Parathyroid adenoma (tissue), 2 donors: Measurements from ENCODE around the gene MCM9.

Experiments used
- H2AFZ ChIP-seq: fragments of 300-600 bp; sonication (generic); one replicate; pipeline ENCODE4 v1.7.0; 2017; ENCODE audit warnings: antibody characterized with exemption, mild to moderate bottlenecking
- H3K27ac ChIP-seq: fragments of 300-600 bp; sonication (generic); one replicate; pipeline ENCODE4 v1.7.0; 2017
- H3K27me3 ChIP-seq: fragments of 300-600 bp; sonication (generic); one replicate; pipeline ENCODE4 v1.7.0; 2017; ENCODE audit warnings: low read length; ENCODE audit not compliant: control insufficient read depth, insufficient read depth
- H3K36me3 ChIP-seq: fragments of 300-600 bp; sonication (generic); one replicate; pipeline ENCODE4 v1.7.0; 2017; ENCODE audit warnings: low read length; ENCODE audit not compliant: control insufficient read depth, insufficient read depth
- H3K4me1 ChIP-seq: fragments of 300-600 bp; sonication (generic); one replicate; pipeline ENCODE4 v1.7.0; 2017; ENCODE audit warnings: control low read depth
- H3K4me2 ChIP-seq: fragments of 300-600 bp; sonication (generic); one replicate; pipeline ENCODE4 v1.7.0; 2017; ENCODE audit warnings: low read length
- H3K4me3 ChIP-seq: fragments of 300-600 bp; sonication (generic); one replicate; pipeline ENCODE4 v1.7.0; 2017; ENCODE audit warnings: low read depth, low read length
- H3K79me2 ChIP-seq: fragments of 300-600 bp; sonication (generic); one replicate; pipeline ENCODE4 v1.7.0; 2017; ENCODE audit warnings: control low read depth
- H3K9ac ChIP-seq: fragments of 300-600 bp; sonication (generic); one replicate; pipeline ENCODE4 v1.7.0; 2017; ENCODE audit warnings: mild to moderate bottlenecking
- H3K9me3 ChIP-seq: fragments of 300-600 bp; sonication (generic); one replicate; pipeline ENCODE4 v1.7.0; 2017; ENCODE audit warnings: low read length; ENCODE audit not compliant: control insufficient read depth
- CTCF ChIP-seq: fragments of 300-600 bp; sonication (generic); IDR thresholded peaks from one replicate; pipeline ENCODE4 v1.7.0; 2017; ENCODE audit warnings: antibody characterized with exemption, mild to moderate bottlenecking
- donor health status: primary hyperparathyroidism.

Gene MCM9

GRCh38 chr6:118935978-118936703 is 1.2 kb upstream of the MCM9 start:
- no peak overlapping the region for H3K4me2 ChIP-seq
- H3K9me3 ChIP-seq = no peaks in the 10 kb centered on the region
- H2AFZ ChIP-seq = peak overlapping the region; percentile 100
- H3K36me3 ChIP-seq = no peaks in the 10 kb centered on the region
- peaks cover 7% of the 10 kb centered on the region for H3K4me1 ChIP-seq
- no peak overlapping the region for H3K27ac ChIP-seq
- no peak overlapping the region for H3K9ac ChIP-seq
- H3K27me3 ChIP-seq = no peaks in the 10 kb centered on the region
- peaks cover 6% of the 10 kb centered on the region for H3K79me2 ChIP-seq
- H3K4me3 ChIP-seq = no peak overlapping the region
- no peak for TF ChIP-seq CTCF

GRCh38 chr6:118935331-118935668 is 341 bp upstream of the MCM9 start:
- H3K4me3 ChIP-seq = peak overlapping the region; percentile 95
- peak overlapping the region; percentile 100 for H2AFZ ChIP-seq
- H3K27ac ChIP-seq = peak overlapping the region; percentile 94
- peak overlapping the region; percentile 8 for H3K9ac ChIP-seq
- peak overlapping the region; percentile 79 for H3K4me2 ChIP-seq
- no peaks in the 10 kb centered on the region for H3K36me3 ChIP-seq
- peaks cover 6% of the 10 kb centered on the region for H3K79me2 ChIP-seq
- H3K9me3 ChIP-seq = no peaks in the 10 kb centered on the region
- H3K4me1 ChIP-seq = peaks cover 7% of the 10 kb centered on the region
- H3K27me3 ChIP-seq = no peaks in the 10 kb centered on the region
- no peak for TF ChIP-seq CTCF

- peaks cover 3% of the 10 kb centered on the region for H3K79me2 ChIP-seq
- peak overlapping the region; percentile 82 for H2AFZ ChIP-seq
- no peaks in the 10 kb centered on the region for H3K27me3 ChIP-seq
- TF ChIP-seq CTCF = no peak
- H3K4me3 ChIP-seq = peak overlapping the region; percentile 95
- H3K27ac ChIP-seq = no peak overlapping the region
- H3K4me1 ChIP-seq = peaks cover 7% of the 10 kb centered on the region
- H3K36me3 ChIP-seq = no peaks in the 10 kb centered on the region
- peak overlapping the region; percentile 94 for H3K4me2 ChIP-seq
- no peaks in the 10 kb centered on the region for H3K9me3 ChIP-seq
- no peak overlapping the region for H3K9ac ChIP-seq
Observed at GRCh38 chr6:118933855-118934460, 1.0 kb downstream of the MCM9 start.

GRCh38 chr6:118932421-118932820 is 2.5 kb downstream of the MCM9 start:
- Histone ChIP-seq H3K4me3 (no peak overlapping the region), H3K27me3 (no peaks in the 10 kb centered on the region), H3K4me2 (no peak overlapping the region), H2AFZ (no peak overlapping the region), H3K36me3 (no peaks in the 10 kb centered on the region), H3K9me3 (no peaks in the 10 kb centered on the region), H3K79me2 (peaks cover 3% of the 10 kb centered on the region), H3K4me1 (peaks cover 7% of the 10 kb centered on the region), H3K27ac (no peak overlapping the region), H3K9ac (no peak overlapping the region)
- no peak for TF ChIP-seq CTCF

GRCh38 chr6:118931436-118931835 is 3.5 kb downstream of the MCM9 start:
- H2AFZ ChIP-seq = no peak overlapping the region
- H3K9ac ChIP-seq = no peak overlapping the region
- peaks cover 7% of the 10 kb centered on the region for H3K4me1 ChIP-seq
- H3K4me2 ChIP-seq = no peak overlapping the region
- no peak overlapping the region for H3K4me3 ChIP-seq
- no peaks in the 10 kb centered on the region for H3K9me3 ChIP-seq
- no peak overlapping the region for H3K27ac ChIP-seq
- TF ChIP-seq CTCF = no peak
- H3K36me3 ChIP-seq = no peaks in the 10 kb centered on the region
- peaks cover 3% of the 10 kb centered on the region for H3K79me2 ChIP-seq
- no peaks in the 10 kb centered on the region for H3K27me3 ChIP-seq
